WERI-Rb-1 (cell line): Measurements from ENCODE around the gene BMP6.

Source experiments
- DNase-seq: peaks from one replicate; pipeline ENCODE4 v3.0.0-alpha.2; 2020
- H3K27ac ChIP-seq: fragments of 250-450 bp; sonication (Bioruptor Pico); 2 replicates; pipeline ENCODE4 v1.5.1; 2020; ENCODE audit warnings: mild to moderate bottlenecking, moderate library complexity
- H3K27me3 ChIP-seq: fragments of 250-450 bp; sonication (Bioruptor Pico); 2 replicates; pipeline ENCODE4 v1.5.1; 2021; ENCODE audit warnings: mild to moderate bottlenecking, low read depth, moderate library complexity; ENCODE audit not compliant: insufficient read depth, severe bottlenecking
- H3K36me3 ChIP-seq: fragments of 250-450 bp; sonication (Bioruptor Pico); 2 replicates; pipeline ENCODE4 v1.5.1; 2020; ENCODE audit warnings: mild to moderate bottlenecking, moderate library complexity
- H3K4me3 ChIP-seq: 2 replicates; pipeline ENCODE4 v1.5.1; 2011; ENCODE audit warnings: low read depth, mild to moderate bottlenecking, control low read depth, low read length
- H3K9me3 ChIP-seq: fragments of 250-450 bp; sonication (Bioruptor Pico); 2 replicates; pipeline ENCODE4 v1.5.1; 2021; ENCODE audit warnings: mild to moderate bottlenecking, moderate library complexity; ENCODE audit not compliant: severe bottlenecking
- TF ChIP-seq, protein P1 (sequence below): IDR thresholded peaks from 2 replicates; pipeline ENCODE4 v1.5.1; 2011; ENCODE audit warnings: low read depth, mild to moderate bottlenecking, control low read depth, inconsistent platforms, low read length

The BMP6 gene

DNA sequence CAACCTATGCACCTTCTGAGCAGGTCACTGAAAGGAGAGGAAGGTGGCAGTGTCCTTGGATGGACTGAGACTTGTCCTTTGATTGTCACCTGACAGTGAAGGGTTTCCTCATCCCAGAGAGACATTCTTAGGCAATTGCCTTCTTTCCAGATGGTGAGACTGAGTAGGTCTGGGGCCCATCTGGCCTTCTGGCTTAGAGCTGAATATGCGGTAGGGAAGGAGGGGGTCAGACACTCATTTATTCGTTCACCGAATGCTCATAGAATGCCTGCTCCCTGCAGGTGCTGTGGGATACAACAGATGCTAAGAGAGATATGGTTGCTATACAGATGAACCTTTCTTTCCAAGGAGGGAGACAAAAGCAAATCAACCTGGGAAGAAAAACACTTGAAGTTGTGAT, 76.8 kb downstream of the BMP6 start:
- Histone ChIP-seq H3K27ac (no peak overlapping the region), H3K27me3 (peaks cover 14% of the 10 kb centered on the region), H3K36me3 (no peaks in the 10 kb centered on the region), H3K9me3 (no peaks in the 10 kb centered on the region), H3K4me3 (no peak overlapping the region)
- DNase-seq: peak; percentile 59
- TF ChIP-seq, protein P1, sequence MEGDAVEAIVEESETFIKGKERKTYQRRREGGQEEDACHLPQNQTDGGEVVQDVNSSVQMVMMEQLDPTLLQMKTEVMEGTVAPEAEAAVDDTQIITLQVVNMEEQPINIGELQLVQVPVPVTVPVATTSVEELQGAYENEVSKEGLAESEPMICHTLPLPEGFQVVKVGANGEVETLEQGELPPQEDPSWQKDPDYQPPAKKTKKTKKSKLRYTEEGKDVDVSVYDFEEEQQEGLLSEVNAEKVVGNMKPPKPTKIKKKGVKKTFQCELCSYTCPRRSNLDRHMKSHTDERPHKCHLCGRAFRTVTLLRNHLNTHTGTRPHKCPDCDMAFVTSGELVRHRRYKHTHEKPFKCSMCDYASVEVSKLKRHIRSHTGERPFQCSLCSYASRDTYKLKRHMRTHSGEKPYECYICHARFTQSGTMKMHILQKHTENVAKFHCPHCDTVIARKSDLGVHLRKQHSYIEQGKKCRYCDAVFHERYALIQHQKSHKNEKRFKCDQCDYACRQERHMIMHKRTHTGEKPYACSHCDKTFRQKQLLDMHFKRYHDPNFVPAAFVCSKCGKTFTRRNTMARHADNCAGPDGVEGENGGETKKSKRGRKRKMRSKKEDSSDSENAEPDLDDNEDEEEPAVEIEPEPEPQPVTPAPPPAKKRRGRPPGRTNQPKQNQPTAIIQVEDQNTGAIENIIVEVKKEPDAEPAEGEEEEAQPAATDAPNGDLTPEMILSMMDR: no peak

DNA sequence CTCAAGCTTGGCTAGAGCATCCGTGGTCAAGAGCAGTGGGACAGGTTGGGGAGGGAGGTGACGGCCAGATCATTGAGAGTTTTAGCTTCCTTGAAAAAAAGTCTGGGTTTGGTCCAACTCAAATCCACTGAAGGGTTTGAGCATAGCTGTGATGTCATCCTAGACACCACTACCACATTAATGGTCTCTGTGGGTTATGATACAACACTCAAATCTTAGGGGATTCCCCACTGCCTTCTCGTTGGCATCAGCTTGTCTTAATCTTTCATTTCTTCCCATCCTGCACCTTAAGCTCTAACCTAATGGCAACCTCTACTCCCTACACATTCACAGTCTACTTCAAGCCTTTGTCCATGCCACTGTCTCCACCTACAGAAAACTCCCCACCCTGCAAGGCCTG, 77.3 kb downstream of the BMP6 start:
- H3K27me3 ChIP-seq: peaks cover 14% of the 10 kb centered on the region
- DNase-seq: no peak
- no peaks in the 10 kb centered on the region for H3K9me3 ChIP-seq
- no peaks in the 10 kb centered on the region for H3K36me3 ChIP-seq
- no peak overlapping the region for H3K27ac ChIP-seq
- no peak overlapping the region for H3K4me3 ChIP-seq
- TF ChIP-seq, protein P1: no peak

DNA sequence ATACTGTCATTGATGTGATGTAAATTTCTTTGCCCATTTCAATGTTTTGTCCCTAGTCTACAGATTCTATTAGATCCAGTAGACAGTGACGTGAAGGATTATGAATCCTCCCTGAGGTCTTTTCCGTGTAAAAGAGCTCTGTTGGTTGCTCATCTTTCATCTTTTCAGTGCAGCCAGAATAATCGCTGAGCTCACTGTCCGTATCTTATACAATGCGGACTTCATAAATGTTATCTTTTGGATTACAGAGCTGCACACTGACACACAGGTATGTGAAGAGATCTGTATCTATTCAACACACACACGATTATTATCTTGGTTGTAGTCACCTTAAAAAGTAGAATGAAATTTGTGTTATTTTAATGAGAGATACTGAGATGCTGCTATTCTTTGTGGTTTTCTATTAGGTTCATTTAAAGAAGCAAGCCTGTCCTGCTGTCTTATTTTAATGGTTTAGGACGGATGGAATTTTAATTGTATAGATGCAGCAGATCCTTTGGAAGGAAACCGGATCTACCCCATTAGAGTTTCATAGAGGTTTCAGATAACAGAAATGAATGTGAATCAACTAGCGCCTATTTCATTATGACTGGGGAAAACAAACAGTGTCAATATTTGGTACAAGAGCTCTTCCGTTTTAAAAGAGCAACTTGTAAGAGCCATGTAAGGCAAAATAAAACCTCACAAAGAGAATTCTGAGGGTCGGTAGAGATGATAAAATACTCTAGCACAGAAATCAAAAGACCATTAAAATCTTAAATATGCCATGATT, 79.4 kb downstream of the BMP6 start:
- no peak overlapping the region for H3K27ac ChIP-seq
- no peaks in the 10 kb centered on the region for H3K9me3 ChIP-seq
- peaks cover 17% of the 10 kb centered on the region for H3K27me3 ChIP-seq
- TF ChIP-seq, protein P1: no peak
- no peaks in the 10 kb centered on the region for H3K36me3 ChIP-seq
- no peak for DNase-seq
- H3K4me3 ChIP-seq: no peak overlapping the region

DNA sequence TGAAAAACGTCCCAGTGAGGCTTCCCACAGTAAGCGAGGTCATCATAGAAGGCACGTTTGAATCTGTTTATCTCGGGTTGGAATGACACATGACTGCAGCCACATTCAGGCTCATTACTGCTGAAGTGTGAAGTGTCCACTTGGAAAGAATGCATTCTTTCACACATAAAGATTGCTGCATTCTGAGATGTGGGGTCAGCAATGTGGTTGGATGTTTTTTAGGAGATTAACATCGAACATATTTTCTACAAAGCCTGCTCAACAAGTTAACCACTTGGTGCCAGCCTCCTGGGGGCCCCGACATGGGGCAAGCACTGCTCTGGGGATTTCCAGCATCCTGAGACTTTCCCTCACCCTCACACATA, 79.9 kb downstream of the BMP6 start:
- no peak overlapping the region for H3K27ac ChIP-seq
- TF ChIP-seq, protein P1: no peak
- peaks cover 17% of the 10 kb centered on the region for H3K27me3 ChIP-seq
- H3K36me3 ChIP-seq: no peaks in the 10 kb centered on the region
- H3K9me3 ChIP-seq: peaks cover 2% of the 10 kb centered on the region
- DNase-seq: no peak
- H3K4me3 ChIP-seq: no peak overlapping the region

DNA sequence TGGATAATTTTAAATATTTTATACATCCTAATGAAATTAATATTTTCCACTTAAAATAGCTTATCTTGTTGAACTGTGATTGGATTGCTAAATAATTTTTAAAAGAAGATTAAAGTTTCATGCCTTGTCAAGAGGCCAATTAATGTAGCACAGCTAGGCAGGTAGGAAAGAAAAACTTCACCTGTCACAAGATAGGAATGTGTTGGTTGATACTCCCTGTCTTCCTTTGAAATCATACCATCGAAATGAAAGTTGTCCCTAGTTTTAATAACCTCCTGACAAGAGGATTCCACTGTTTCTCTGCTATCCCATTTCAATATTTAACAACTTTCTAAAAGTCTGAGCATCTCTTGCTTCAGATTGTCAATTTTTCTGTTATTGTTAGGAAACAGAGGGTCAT, 80.8 kb downstream of the BMP6 start:
- Histone ChIP-seq H3K27me3 (peaks cover 21% of the 10 kb centered on the region), H3K36me3 (no peaks in the 10 kb centered on the region), H3K9me3 (peaks cover 3% of the 10 kb centered on the region), H3K4me3 (no peak overlapping the region), H3K27ac (no peak overlapping the region)
- no peak for DNase-seq
- TF ChIP-seq, protein P1: no peak

DNA sequence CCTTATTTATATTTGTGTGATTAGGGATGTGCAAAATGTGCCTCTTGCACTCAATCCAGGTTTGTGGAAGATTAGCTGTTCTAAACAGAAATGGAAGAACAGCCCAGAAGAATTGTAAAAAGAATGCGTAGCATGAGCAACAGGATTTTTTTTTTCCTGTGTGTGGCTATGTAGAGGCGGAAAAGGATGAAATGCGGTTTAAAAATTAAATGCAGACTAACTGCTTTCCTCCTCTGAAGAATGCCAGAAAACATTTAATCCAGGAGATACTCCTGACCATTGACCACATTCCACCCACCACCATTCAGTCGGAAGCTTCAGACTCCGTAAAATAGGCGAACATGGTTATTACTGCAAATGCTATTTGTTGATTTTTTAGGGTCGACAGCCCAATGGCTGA, 83.4 kb downstream of the BMP6 start:
- DNase-seq: no peak
- peaks cover 3% of the 10 kb centered on the region for H3K9me3 ChIP-seq
- H3K27ac ChIP-seq: no peak overlapping the region
- no peak overlapping the region for H3K4me3 ChIP-seq
- TF ChIP-seq, protein P1: no peak
- no peaks in the 10 kb centered on the region for H3K36me3 ChIP-seq
- H3K27me3 ChIP-seq: peaks cover 25% of the 10 kb centered on the region
